ENCODE data around the gene TSC22D4. TPM values are rescaled to one million over a fixed set of nuclear protein-coding genes. Genes with fewer than 3 reads are reported as not detected.

TSC22D4 gene
- total RNA-seq, 1 donor from 2014 or later, result 53.4 TPM

DNA sequence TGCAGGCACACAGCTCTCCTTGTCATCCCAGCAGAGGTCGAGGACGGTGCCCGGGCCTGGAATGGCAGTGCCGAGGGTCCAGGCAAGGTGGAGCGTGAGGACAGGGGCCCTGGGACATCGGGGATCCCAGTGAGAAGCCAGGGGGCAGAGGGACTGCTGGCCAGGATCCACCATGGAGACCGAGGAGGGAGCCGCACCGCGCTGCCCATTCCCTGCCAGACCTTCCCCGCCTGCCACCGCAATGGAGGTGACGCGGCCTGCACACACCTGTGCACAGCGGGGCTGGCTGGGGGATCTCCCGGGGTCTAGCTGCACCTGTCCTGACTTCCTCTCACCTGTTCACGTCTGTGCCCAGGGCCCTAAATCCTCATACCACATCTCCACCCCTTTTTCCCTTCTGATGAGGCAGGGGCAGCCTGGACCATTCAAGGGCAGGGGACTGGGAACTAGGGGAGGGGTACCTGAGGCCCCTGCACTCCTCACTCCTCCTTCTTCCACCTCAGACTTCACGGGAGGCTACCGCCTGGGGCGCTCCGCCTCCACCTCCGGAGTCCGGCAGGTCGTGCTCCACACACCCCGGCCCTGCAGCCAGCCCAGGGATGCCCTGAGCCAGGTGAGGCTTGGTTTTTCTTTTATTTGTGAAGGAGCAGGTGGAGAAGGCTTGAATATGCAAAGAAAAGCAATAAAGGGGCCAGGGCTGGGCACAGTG, 11.6 kb upstream of the TSC22D4 start:
- no peak for FAIRE-seq
- no peaks in the 10 kb centered on the region for H3K36me3 ChIP-seq (ENCODE audit: insufficient read depth, low read length)

DNA sequence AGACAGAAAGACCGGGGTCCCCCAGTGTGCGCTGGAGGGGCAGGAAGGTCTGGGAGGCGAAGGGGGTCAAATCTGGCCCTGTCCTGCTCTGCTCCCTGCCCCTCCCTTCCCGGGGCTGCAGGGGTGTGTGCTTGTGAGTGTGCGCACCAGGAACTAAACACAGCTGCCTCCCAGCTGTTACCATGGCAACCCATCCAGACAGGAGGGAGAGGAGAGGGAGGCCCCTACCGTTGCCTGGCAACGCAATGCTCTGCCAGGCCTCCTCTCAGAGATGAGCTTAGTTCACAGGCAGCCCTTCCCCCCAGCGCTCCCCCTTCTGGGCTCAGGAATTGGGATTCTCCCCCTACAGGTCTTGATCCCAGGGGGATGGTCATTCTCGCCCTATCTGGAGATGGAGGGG, 10.8 kb upstream of the TSC22D4 start:
- DNase-seq (ENCODE audit: low read depth) (peak; percentile 83), FAIRE-seq (no peak)
- peaks cover 14% of the 10 kb centered on the region for H3K27me3 Mint-ChIP-seq (ENCODE audit: low read depth, unreplicated experiment)
- Histone ChIP-seq H3K27ac (ENCODE audit: low read depth, low read length) (no peak overlapping the region), H3K79me2 (ENCODE audit: insufficient read depth, low read length) (no peaks in the 10 kb centered on the region), H3K9me3 (ENCODE audit: insufficient read depth, low read depth, low read length) (no peaks in the 10 kb centered on the region), H3K36me3 (ENCODE audit: insufficient read depth, low read length) (no peaks in the 10 kb centered on the region), H4K20me1 (ENCODE audit: insufficient read depth, low read length) (no peaks in the 10 kb centered on the region), H3K4me3 (ENCODE audit: insufficient read depth, low read depth, low read length) (no peak overlapping the region), H3K4me1 (ENCODE audit: insufficient read depth, low read length) (no peaks in the 10 kb centered on the region), H3K27me3 (ENCODE audit: insufficient read depth, low read length) (peaks cover 2% of the 10 kb centered on the region), H3K9ac (ENCODE audit: low read length) (no peak overlapping the region), H2AFZ (ENCODE audit: low read depth, low read length) (no peak overlapping the region), H3K4me2 (ENCODE audit: low read length) (no peak overlapping the region)
- H3K4me1 Mint-ChIP-seq (ENCODE audit: low read depth, unreplicated experiment), result peaks cover 4% of the 10 kb centered on the region
- H3K27ac Mint-ChIP-seq (ENCODE audit: unreplicated experiment), result peak overlapping the region; percentile 3
- TF ChIP-seq, protein P1, sequence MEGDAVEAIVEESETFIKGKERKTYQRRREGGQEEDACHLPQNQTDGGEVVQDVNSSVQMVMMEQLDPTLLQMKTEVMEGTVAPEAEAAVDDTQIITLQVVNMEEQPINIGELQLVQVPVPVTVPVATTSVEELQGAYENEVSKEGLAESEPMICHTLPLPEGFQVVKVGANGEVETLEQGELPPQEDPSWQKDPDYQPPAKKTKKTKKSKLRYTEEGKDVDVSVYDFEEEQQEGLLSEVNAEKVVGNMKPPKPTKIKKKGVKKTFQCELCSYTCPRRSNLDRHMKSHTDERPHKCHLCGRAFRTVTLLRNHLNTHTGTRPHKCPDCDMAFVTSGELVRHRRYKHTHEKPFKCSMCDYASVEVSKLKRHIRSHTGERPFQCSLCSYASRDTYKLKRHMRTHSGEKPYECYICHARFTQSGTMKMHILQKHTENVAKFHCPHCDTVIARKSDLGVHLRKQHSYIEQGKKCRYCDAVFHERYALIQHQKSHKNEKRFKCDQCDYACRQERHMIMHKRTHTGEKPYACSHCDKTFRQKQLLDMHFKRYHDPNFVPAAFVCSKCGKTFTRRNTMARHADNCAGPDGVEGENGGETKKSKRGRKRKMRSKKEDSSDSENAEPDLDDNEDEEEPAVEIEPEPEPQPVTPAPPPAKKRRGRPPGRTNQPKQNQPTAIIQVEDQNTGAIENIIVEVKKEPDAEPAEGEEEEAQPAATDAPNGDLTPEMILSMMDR (IDR thresholded peaks at IDR 0.05; ENCODE audit: insufficient read depth, low read depth, low read length), result no peak
- TF ChIP-seq EZH2 (IDR thresholded peaks at IDR 0.05; ENCODE audit: insufficient read depth, low read length), result no peak
- no peak overlapping the region for H3K4me3 Mint-ChIP-seq (ENCODE audit: unreplicated experiment)
- peaks cover 9% of the 10 kb centered on the region for H3K36me3 Mint-ChIP-seq (ENCODE audit: low read depth, unreplicated experiment)
- H3K9me3 Mint-ChIP-seq (ENCODE audit: unreplicated experiment), result no peaks in the 10 kb centered on the region

More for the DNA sequence above, 11.6 kb upstream of the TSC22D4 start:
- H3K4me1 Mint-ChIP-seq (ENCODE audit: low read depth, unreplicated experiment), result peaks cover 2% of the 10 kb centered on the region
- no peaks in the 10 kb centered on the region for H3K9me3 ChIP-seq (ENCODE audit: insufficient read depth, low read depth, low read length)
- H2AFZ ChIP-seq (ENCODE audit: low read depth, low read length), result no peak overlapping the region
- H3K27ac ChIP-seq (ENCODE audit: low read depth, low read length), result no peak overlapping the region
- H3K36me3 Mint-ChIP-seq (ENCODE audit: low read depth, unreplicated experiment), result peaks cover 10% of the 10 kb centered on the region
- DNase-seq (ENCODE audit: low read depth), result no peak
- no peaks in the 10 kb centered on the region for H3K79me2 ChIP-seq (ENCODE audit: insufficient read depth, low read length)
- H3K27me3 Mint-ChIP-seq (ENCODE audit: low read depth, unreplicated experiment), result peaks cover 14% of the 10 kb centered on the region
- H3K27ac Mint-ChIP-seq (ENCODE audit: unreplicated experiment), result no peak overlapping the region
- no peak overlapping the region for H3K4me3 Mint-ChIP-seq (ENCODE audit: unreplicated experiment)
- H3K9me3 Mint-ChIP-seq (ENCODE audit: unreplicated experiment), result no peaks in the 10 kb centered on the region
- H3K4me3 ChIP-seq (ENCODE audit: insufficient read depth, low read depth, low read length), result no peak overlapping the region
- no peak overlapping the region for H3K9ac ChIP-seq (ENCODE audit: low read length)
- H3K4me1 ChIP-seq (ENCODE audit: insufficient read depth, low read length), result no peaks in the 10 kb centered on the region
- H3K4me2 ChIP-seq (ENCODE audit: low read length), result no peak overlapping the region
- peaks cover 2% of the 10 kb centered on the region for H3K27me3 ChIP-seq (ENCODE audit: insufficient read depth, low read length)
- no peaks in the 10 kb centered on the region for H4K20me1 ChIP-seq (ENCODE audit: insufficient read depth, low read length)
- no peak for TF ChIP-seq EZH2 (IDR thresholded peaks at IDR 0.05; ENCODE audit: insufficient read depth, low read length)
- TF ChIP-seq, protein P1 (IDR thresholded peaks at IDR 0.05; ENCODE audit: insufficient read depth, low read depth, low read length), result no peak

DNA sequence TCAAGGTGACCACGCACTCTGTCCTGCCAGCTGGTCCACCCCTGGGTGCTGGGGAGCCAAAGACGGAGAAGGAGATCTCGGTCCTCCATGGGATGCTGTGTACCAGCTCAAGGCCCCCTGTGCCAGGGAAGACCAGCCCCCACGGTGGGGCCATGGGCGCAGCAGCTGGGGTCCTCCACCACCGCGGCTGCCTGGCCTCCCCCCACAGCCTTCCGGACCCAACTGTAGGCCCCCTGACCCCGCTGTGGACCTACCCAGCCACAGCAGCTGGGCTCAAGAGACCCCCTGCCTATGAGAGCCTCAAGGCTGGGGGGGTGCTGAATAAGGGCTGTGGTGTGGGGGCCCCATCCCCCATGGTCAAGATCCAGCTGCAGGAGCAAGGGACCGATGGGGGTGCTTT, 10.1 kb upstream of the TSC22D4 start:
- peaks cover 14% of the 10 kb centered on the region for H3K27me3 Mint-ChIP-seq (ENCODE audit: low read depth, unreplicated experiment)
- FAIRE-seq (no peak), DNase-seq (ENCODE audit: low read depth) (no peak)
- TF ChIP-seq, protein P1 (IDR thresholded peaks at IDR 0.05; ENCODE audit: insufficient read depth, low read depth, low read length), result no peak
- TF ChIP-seq EZH2 (IDR thresholded peaks at IDR 0.05; ENCODE audit: insufficient read depth, low read length), result no peak
- H3K36me3 ChIP-seq (ENCODE audit: insufficient read depth, low read length), result no peaks in the 10 kb centered on the region
- no peak overlapping the region for H3K4me3 ChIP-seq (ENCODE audit: insufficient read depth, low read depth, low read length)
- no peaks in the 10 kb centered on the region for H3K9me3 ChIP-seq (ENCODE audit: insufficient read depth, low read depth, low read length)
- H4K20me1 ChIP-seq (ENCODE audit: insufficient read depth, low read length), result no peaks in the 10 kb centered on the region
- H3K4me2 ChIP-seq (ENCODE audit: low read length), result no peak overlapping the region
- no peaks in the 10 kb centered on the region for H3K79me2 ChIP-seq (ENCODE audit: insufficient read depth, low read length)
- peaks cover 8% of the 10 kb centered on the region for H3K4me1 Mint-ChIP-seq (ENCODE audit: low read depth, unreplicated experiment)
- peaks cover 2% of the 10 kb centered on the region for H3K27me3 ChIP-seq (ENCODE audit: insufficient read depth, low read length)
- H3K36me3 Mint-ChIP-seq (ENCODE audit: low read depth, unreplicated experiment), result peaks cover 8% of the 10 kb centered on the region
- no peak overlapping the region for H2AFZ ChIP-seq (ENCODE audit: low read depth, low read length)
- no peak overlapping the region for H3K9ac ChIP-seq (ENCODE audit: low read length)
- no peak overlapping the region for H3K4me3 Mint-ChIP-seq (ENCODE audit: unreplicated experiment)
- no peaks in the 10 kb centered on the region for H3K9me3 Mint-ChIP-seq (ENCODE audit: unreplicated experiment)
- H3K27ac ChIP-seq (ENCODE audit: low read depth, low read length), result no peak overlapping the region
- no peaks in the 10 kb centered on the region for H3K4me1 ChIP-seq (ENCODE audit: insufficient read depth, low read length)
- H3K27ac Mint-ChIP-seq (ENCODE audit: unreplicated experiment), result no peak overlapping the region
